Adrenal gland (tissue), 12 donors: ENCODE measurements around the gene CACNA1H. TPM values are rescaled to one million over a fixed set of nuclear protein-coding genes. Genes with fewer than 3 reads are reported as not detected.
"Not testable (repeated sequence)": the region's sequence is repeated elsewhere in the genome, so short reads cannot be mapped to it uniquely, and the experiment has no call there.

ENCODE experiments used
- DNase-seq, 7 donors: peaks; one replicate each; pipeline ENCODE4 v3.0.0-alpha.2; 2019 to 2020
- H3K27ac ChIP-seq, 5 donors: fragments of 200-600 bp; sonication (generic) in 4 of 5; 1 replicate in 3 of 5; 2 replicates in 2 of 5; pipeline versions ENCODE4 v1.5.1 to v1.8.0; 2016 to 2020; ENCODE audit warnings: mild to moderate bottlenecking in 1 of 5
- H3K27me3 ChIP-seq: fragments of 200-600 bp; 2 replicates; pipeline ENCODE4 v1.8.0; 2021
- H3K36me3 ChIP-seq, 2 donors: fragments of 200-600 bp; replicated peaks in 1 of 2; 1 replicate in 1 of 2; 2 replicates in 1 of 2; pipeline versions ENCODE4 v1.5.1 to v1.8.0; 2018 to 2022
- H3K4me1 ChIP-seq, 2 donors: fragments of 200-600 bp; replicated peaks in 1 of 2; 1 replicate in 1 of 2; 2 replicates in 1 of 2; pipeline versions ENCODE4 v1.5.1 to v1.8.0; 2018 to 2021
- H3K4me3 ChIP-seq, 4 donors: fragments of 200-600 bp; sonication (generic) in 3 of 4; one replicate each; pipeline ENCODE4 v1.5.1; 2016 to 2018
- H3K9me3 ChIP-seq, 3 donors: fragments of 200-600 bp; sonication (generic) in 1 of 3; replicated peaks in 1 of 3; 1 replicate in 2 of 3; 2 replicates in 1 of 3; pipeline versions ENCODE4 v1.5.1 to v1.8.0; 2016 to 2021
- POLR2A ChIP-seq, 2 donors: fragments of 450-650 bp; IDR thresholded peaks; one replicate each; pipeline ENCODE4 v1.6.1; 2017; ENCODE audit warnings: antibody characterized with exemption in 2 of 2, mild to moderate bottlenecking in 2 of 2, moderate library complexity in 1 of 2
- WGBS, 4 donors: extraction: QIAGEN DNeasy Blood & Tissue Kit in 2 of 4; methylation state at CpG; one replicate each; pipeline versions ENCODE4 v1.1.5 to v1.1.7; 2013 to 2017; 5-methylcytosine and 5-hydroxymethylcytosine counted together
- intact Hi-C, 2 donors: fragments of 100-400 bp; cut with DNase I; formaldehyde crosslinking; loops; one replicate each; pipeline versions ENCODE4 v1.14.1 to v1.15.0; 2022 to 2023
- polyA plus RNA-seq, 3 donors: library from polyadenylated mRNA; stranded (reverse); fragments of 200-250 nt in 2 of 3; fragments of 350-450 nt in 1 of 3; fragmentation: Illumina TruSeq in 1 of 3; extraction: RNeasy Lipid Tissue Mini Kit (QIAGEN cat#74804) in 1 of 3; gene quantifications; one replicate each; pipeline ENCODE4 v1.2.3, GENCODE V29; 2013 to 2014
- total RNA-seq, 9 donors: library from RNA; depleted of rRNA in 4 of 9; stranded (reverse); fragments of >200 nt in 4 of 9; fragments of 120-200 nt in 1 of 9; fragmentation: NEBNext Ultra II Directional in 1 of 9; extraction: Animal tissue kit (Norgen Biotek cat#: 25700) in 1 of 9; gene quantifications; one replicate each; pipeline versions ENCODE4 v1.1.0 to v1.2.4, GENCODE V29; 2013 to 2023
- TF ChIP-seq, protein P1 (sequence below), 6 experiments: fragments of 450-650 bp in 4 of 6; fragments of 200-600 bp in 2 of 6; sonication (generic) in 1 of 6; IDR thresholded peaks; 1 replicate in 5 of 6; 2 replicates in 1 of 6; pipeline versions ENCODE4 v1.5.1 to v1.8.0; 2016 to 2021; ENCODE audit warnings: antibody characterized with exemption in 6 of 6, mild to moderate bottlenecking in 2 of 6, moderate library complexity in 1 of 6
- donor health status: healthy with polysubstance abuse.
- donor health status: Bipolar disorder and iron deficiency.
- donor health status: DM: yes; HTN: yes; CAD: no.
- donor health status: DM: no; HTN: no; CAD: no.
- donor health status: DM: no; HTN: no; CAD: no.
- donor health status: DM: yes; HTN: yes; CAD: no.

CACNA1H gene
- total and polyA plus RNA-seq, 12 donors = 14.0 to 121 (median 34.9) TPM

- H3K9me3 ChIP-seq, intact Hi-C loops, H3K4me1 ChIP-seq, H3K27ac ChIP-seq, H3K4me3 ChIP-seq, H3K27me3 ChIP-seq, H3K36me3 ChIP-seq: not testable (repeated sequence)
- 60 to 81% (median 76%) methylated on average over 1 to 17 of the region's 17 CpGs for WGBS, 4 donors
- peak in 1 of 7 donors; percentile 7 for DNase-seq
These were observed 77.7 kb downstream of the CACNA1H start for GRCh38 chr16:1230471-1231212.

GRCh38 chr16:1231301-1231700 lies 78.4 kb downstream of the CACNA1H start:
- H3K4me3 ChIP-seq, H3K36me3 ChIP-seq, H3K27ac ChIP-seq, H3K27me3 ChIP-seq, intact Hi-C loops, H3K9me3 ChIP-seq, H3K4me1 ChIP-seq: not testable (repeated sequence)
- 76 to 86% (median 80%) methylated on average over 1 to 7 of the region's 7 CpGs; no CpG with 5 or more reads in 1 of the 4 donors for WGBS, 4 donors
- peak in 2 of 7 donors; percentile 2 to 12 for DNase-seq

DNA sequence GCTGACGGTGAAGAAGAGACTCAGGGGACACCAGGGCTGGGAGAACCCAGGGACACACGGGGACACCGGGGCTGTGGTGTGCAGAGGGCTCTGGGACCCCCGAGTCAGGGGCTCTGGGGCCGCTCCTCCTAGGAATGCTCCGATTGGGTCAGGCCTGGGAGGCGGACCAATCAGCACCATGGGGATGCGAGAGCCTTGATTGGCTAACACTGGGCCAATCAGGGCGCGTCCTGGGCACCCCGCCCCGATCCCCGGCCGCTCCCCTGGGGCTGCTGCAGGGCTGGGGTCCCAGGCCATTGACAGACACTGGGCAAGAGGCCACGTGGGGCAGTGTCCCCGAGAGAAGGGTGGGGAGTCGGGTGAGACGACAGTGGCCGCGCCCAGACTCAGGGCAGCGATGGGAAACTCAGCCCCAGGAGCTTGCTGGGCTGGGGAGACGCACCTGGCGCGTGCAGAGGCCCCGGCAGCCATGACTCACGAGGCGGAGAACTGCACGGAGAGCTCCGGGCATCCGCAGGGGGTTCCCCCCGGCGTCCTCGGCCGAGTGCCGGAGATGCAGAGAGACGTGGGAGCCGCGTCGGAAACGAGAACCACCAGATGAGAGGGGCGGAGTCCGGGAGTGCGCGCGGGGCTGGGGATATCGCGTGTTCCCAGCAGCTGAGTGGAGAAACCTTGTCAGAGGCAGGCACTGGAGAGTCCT lies 79.3 kb downstream of the CACNA1H start:
- no CpG with 5 or more reads among the region's 47 CpGs for WGBS, 4 donors
- H3K36me3 ChIP-seq, H3K27ac ChIP-seq, intact Hi-C loops, H3K9me3 ChIP-seq, H3K4me3 ChIP-seq, DNase-seq, H3K4me1 ChIP-seq, H3K27me3 ChIP-seq: not testable (repeated sequence)

DNA sequence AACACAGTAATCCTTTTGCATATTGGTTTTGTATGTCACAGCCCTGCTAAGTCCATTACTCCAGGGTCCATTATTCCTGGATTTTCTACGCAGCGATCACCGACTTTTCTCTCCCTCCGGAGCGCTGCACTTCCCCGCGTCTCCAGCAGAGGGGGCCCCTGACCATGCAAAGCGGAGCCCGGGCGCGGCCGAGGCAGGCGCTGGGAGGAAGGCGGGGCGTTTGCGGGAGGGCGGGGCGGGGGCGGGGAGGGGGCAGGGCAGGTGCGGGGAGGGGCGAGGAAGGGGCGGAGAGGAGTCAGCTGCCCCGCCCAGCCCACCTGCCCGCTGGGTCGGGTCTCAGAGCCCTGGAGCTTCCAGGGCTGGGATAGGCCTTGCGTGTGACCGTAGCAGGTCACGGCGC lies 83.8 kb downstream of the CACNA1H start:
- intact Hi-C loops, H3K4me3 ChIP-seq, H3K27ac ChIP-seq, H3K4me1 ChIP-seq, H3K9me3 ChIP-seq, DNase-seq, H3K27me3 ChIP-seq, H3K36me3 ChIP-seq: not testable (repeated sequence)
- no CpG with 5 or more reads among the region's 29 CpGs for WGBS, 4 donors

- no peak for TF ChIP-seq POLR2A (IDR thresholded peaks at IDR 0.05)
- TF ChIP-seq, protein P1, sequence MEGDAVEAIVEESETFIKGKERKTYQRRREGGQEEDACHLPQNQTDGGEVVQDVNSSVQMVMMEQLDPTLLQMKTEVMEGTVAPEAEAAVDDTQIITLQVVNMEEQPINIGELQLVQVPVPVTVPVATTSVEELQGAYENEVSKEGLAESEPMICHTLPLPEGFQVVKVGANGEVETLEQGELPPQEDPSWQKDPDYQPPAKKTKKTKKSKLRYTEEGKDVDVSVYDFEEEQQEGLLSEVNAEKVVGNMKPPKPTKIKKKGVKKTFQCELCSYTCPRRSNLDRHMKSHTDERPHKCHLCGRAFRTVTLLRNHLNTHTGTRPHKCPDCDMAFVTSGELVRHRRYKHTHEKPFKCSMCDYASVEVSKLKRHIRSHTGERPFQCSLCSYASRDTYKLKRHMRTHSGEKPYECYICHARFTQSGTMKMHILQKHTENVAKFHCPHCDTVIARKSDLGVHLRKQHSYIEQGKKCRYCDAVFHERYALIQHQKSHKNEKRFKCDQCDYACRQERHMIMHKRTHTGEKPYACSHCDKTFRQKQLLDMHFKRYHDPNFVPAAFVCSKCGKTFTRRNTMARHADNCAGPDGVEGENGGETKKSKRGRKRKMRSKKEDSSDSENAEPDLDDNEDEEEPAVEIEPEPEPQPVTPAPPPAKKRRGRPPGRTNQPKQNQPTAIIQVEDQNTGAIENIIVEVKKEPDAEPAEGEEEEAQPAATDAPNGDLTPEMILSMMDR (IDR thresholded peaks at IDR 0.05) = no peak
- no peaks in the 10 kb centered on the region for H3K9me3 ChIP-seq
- no peaks in the 10 kb centered on the region for H3K27me3 ChIP-seq
- H3K4me3 ChIP-seq = no peak overlapping the region
- H3K36me3 ChIP-seq = no peaks in the 10 kb centered on the region
- no peaks in the 10 kb centered on the region for H3K4me1 ChIP-seq
- DNase-seq = no peak
- 73 to 80% (median 77%) methylated on average over 9 of the region's 9 CpGs for WGBS, 4 donors
- intact Hi-C loops = no loop called here
- H3K27ac ChIP-seq = no peak overlapping the region
These were observed 85.1 kb downstream of the CACNA1H start for GRCh38 chr16:1237990-1238389.

DNA sequence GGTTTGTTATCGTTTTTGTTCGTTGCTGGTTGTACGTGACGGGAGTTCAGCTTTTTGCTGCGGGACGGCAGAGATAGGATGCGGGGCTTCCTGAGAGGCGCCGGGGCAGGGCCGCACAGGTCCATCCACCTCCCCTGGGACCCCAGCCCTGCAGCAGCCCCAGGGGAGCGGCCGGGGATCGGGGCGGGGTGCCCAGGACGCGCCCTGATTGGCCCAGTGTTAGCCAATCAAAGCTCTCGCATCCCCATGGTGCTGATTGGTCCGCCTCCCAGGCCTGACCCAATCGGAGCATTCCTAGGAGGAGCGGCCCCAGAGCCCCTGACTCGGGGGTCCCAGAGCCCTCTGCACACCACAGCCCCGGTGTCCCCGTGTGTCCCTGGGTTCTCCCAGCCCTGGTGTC lies 86.0 kb downstream of the CACNA1H start:
- H3K9me3 ChIP-seq, H3K27ac ChIP-seq, H3K4me3 ChIP-seq, intact Hi-C loops, H3K4me1 ChIP-seq, H3K36me3 ChIP-seq, H3K27me3 ChIP-seq: not testable (repeated sequence)
- DNase-seq = peak in 1 of 7 donors; percentile 0
- 48 to 68% (median 63%) methylated on average over 9 to 19 of the region's 23 CpGs for WGBS, 4 donors

- WGBS, 4 donors = 72 to 84% (median 84%) methylated on average over 6 to 7 of the region's 9 CpGs
- H3K4me3 ChIP-seq, H3K9me3 ChIP-seq, H3K4me1 ChIP-seq, H3K36me3 ChIP-seq, H3K27me3 ChIP-seq, H3K27ac ChIP-seq, intact Hi-C loops: not testable (repeated sequence)
- DNase-seq = peak in 1 of 7 donors; percentile 2
These were observed 86.7 kb downstream of the CACNA1H start for GRCh38 chr16:1239575-1239974.

DNA sequence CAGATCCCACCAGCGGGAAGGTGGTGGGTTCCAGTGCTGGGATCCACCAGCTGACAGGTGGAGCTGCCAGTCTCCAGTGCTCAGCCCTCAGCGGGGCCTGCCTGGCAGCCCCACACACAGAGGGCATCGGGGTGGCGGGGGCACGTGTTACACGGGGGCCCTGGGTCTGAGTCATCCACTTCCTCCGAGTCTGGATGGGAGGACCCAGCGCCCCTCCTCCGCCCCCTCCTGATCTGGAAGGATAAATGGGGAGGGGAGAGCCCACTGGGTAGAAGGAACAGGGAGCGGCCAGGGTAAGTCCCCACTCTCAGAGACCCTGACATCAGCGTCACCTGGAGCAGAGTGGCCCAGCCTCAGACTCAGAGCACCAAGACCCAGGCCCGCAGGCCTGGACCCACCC lies 87.5 kb downstream of the CACNA1H start, which contains the start of gene TPSAB1:
TPSAB1 (plus strand) TSS at position 270 of the 400 bp plus-strand sequence. CDS start 234 bp downstream, outside the sequence.
- H3K27me3 ChIP-seq, intact Hi-C loops: not testable (repeated sequence)

DNA sequence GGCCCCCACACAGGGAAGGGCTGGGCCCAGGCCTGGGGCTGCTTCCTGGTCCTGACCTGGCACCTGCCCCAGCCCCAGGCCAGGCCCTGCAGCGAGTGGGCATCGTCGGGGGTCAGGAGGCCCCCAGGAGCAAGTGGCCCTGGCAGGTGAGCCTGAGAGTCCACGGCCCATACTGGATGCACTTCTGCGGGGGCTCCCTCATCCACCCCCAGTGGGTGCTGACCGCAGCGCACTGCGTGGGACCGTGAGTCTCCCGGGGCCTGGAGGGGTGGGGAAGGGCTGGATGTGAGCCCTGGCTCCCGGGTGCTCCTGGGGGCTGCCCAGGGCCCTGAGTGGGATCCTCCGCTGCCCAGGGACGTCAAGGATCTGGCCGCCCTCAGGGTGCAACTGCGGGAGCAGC lies 88.2 kb downstream of the CACNA1H start:
- intact Hi-C loops, H3K4me1 ChIP-seq, H3K4me3 ChIP-seq, H3K36me3 ChIP-seq, H3K9me3 ChIP-seq, H3K27ac ChIP-seq, H3K27me3 ChIP-seq: not testable (repeated sequence)
- 80% methylated on average over 8 to 11 of the region's 15 CpGs; no CpG with 5 or more reads in 2 of the 4 donors for WGBS, 4 donors
- DNase-seq = peak in 1 of 7 donors; percentile 2

More for the DNA sequence above, 87.5 kb downstream of the CACNA1H start, which contains the start of gene TPSAB1:
- 32 to 69% (median 57%) methylated on average over 5 to 7 of the region's 12 CpGs for WGBS, 4 donors
- not testable (repeated sequence) for H3K36me3 ChIP-seq, H3K4me1 ChIP-seq, H3K27ac ChIP-seq, H3K4me3 ChIP-seq, H3K9me3 ChIP-seq
- DNase-seq = peak in 1 of 7 donors; percentile 3

DNA sequence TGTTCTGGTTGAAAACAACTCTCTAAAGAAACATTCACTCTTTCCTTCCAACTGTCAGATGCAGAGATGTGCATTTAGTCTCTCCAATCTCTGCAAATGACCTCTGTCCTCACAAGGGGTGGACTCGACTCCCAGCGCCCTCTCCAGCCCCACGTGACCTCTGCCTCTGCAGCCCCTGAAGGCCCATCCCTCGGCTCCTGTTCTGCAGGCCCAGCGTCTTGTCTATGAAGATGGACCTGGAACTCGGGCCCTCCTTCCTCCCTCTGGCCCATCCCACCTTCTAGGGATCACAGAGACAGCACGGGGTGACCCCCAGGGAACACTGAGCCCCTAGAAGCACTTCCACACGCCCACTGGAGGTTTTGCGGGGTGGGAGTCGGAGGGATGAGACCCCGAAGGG lies 90.5 kb downstream of the CACNA1H start:
- H3K36me3 ChIP-seq, intact Hi-C loops: not testable (repeated sequence)
- WGBS, 4 donors = 68 to 90% (median 79%) methylated on average over 4 to 7 of the region's 11 CpGs

More for the DNA sequence above, 90.5 kb downstream of the CACNA1H start:
- not testable (repeated sequence) for H3K27ac ChIP-seq, H3K4me1 ChIP-seq, H3K9me3 ChIP-seq, DNase-seq, H3K4me3 ChIP-seq, H3K27me3 ChIP-seq
